ENCODE data around the gene TMEM108.
A peak's percentile ranks its signal among the peaks of the same experiment; 100 is the strongest.
"Not testable (repeated sequence)": the region's sequence is repeated elsewhere in the genome, so short reads cannot be mapped to it uniquely, and the experiment has no call there.

TMEM108 gene

DNA sequence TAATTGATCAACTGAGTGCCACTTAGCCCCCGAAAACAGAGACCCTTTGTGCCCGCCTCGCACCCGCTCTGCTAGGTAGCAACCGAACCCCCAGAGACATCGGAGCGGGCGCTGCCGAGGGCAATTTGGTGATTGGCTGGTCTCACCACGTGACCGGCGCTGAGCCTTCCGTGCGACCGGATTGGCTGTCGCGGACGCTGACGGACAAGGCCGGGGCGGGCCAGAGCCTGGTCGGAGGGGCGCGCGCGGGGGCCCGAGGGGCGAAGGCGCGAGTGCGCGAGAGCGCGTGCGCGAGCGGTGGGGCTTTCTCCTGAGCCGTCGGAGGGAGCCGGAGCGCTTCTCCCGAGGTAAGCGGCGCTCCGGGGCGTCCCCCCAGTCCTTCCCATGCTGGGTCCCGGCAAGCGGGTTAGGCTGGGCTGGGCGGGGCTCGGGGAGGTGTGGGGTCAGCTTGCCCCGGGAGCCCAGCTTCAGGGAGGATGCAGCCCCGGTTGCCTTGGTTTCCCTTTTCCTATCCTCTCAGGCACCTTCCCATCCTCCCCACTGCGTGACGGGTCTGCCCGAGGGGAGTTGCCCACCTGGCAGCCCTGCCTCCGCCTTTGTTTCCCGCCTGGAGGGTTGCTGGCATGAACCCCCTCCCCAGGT, at the start of gene TMEM108:
TSS of gene TMEM108 (plus strand) at position 303 of the 642 bp plus-strand sequence.
- peak; percentile 52 for DNase-seq

DNA sequence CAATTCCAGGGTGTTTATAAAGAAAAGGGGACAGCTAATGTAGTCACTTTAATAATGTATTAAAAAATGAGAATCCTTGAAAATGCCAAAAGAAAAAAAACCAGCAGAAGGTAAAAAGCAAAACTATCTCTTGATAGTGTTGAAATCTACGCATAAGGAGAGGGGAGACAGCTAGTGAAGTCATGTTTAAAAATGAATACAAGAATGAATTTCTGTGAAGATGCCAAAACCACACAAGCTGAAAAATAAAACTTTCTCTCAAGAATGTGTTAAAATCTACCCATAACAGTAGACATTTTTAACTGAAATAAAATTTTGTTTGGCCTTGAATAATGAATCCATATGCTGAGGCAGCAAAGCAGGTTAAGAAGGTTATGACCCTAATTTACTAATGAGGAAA, 42.2 kb upstream of the TMEM108 start:
- no peak for DNase-seq

DNA sequence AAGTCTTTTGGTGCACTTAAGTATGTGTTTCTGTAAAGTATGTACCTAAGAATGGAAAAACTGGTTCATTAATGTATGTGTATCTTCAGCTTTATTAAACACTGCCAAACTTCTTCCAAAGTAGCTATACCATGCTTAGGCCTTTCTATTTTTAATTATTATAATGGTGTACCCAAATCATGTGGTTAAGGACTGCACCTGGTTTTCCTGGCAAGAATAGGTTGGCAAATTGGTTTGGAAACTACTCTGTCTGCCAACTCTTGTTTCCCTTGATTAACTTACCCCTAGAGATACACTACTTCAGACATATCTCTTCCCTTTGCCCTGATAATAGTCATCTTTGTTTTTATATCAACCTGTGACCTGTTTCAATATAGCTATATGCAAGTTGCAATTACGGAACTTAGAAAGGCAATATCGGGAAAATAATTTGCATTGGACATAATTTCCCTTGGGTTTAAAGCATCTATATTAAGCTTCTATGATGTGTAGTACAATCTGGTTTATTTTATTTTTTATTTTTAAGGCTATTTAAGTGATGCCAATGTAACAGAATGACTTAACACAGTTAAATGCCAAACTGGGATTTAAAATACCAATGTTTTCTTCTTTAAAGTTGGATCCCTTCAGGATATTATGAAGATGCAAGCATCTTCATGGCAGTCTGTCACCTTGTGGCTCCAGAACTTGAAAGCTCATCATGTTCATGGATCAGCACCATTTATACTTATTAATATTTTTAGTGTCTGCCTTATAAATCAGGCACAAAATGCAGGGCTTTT, 40.6 kb upstream of the TMEM108 start:
- DNase-seq: no peak

GRCh38 chr3:133005032-133005431, 33.2 kb upstream of the TMEM108 start:
- DNase-seq: not testable (repeated sequence)

DNA sequence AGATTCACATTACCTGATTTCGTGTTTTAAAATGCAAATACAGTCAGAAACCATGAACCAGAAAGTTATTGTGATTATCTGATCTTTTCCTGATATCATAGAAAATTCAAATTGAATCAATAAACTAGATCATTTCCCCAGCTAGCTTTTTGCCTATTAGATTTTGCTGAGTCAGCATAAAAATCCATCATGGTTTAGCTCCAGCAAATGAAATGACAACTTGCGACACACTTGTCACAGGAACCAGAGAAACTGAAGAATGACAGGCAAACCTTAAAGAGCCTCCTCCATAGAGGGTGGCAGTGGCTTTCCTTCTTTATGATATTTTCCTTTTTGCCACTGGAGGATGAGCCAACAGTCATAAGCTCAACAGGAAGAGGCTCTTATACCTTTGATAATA, 30.6 kb upstream of the TMEM108 start:
- DNase-seq: no peak

GRCh38 chr3:133014325-133014724, 23.9 kb upstream of the TMEM108 start:
- DNase-seq: peak; percentile 1

- DNase-seq: not testable (repeated sequence)
Observed at GRCh38 chr3:133015573-133015972, 22.6 kb upstream of the TMEM108 start.

GRCh38 chr3:133016838-133017309, 21.3 kb upstream of the TMEM108 start:
- DNase-seq: no peak

DNA sequence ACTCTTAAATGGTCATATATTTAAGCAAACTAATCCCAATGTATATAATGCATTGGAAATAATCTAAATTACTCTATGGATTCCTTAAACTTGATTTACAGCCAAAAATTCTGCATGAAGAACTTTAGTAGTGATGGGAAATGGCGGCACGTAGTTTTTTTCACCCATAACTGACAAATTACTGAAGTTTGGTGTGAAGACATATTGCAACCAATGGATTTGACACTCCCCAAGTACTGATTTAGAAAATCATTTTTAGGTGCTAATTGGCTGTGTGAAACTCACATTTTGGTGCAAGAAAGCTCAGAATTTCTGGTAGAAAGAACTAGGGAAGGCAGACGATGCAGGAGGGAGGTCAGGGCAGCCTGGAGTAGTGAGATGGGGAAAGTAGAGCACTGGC, 19.3 kb upstream of the TMEM108 start:
- DNase-seq: no peak

DNA sequence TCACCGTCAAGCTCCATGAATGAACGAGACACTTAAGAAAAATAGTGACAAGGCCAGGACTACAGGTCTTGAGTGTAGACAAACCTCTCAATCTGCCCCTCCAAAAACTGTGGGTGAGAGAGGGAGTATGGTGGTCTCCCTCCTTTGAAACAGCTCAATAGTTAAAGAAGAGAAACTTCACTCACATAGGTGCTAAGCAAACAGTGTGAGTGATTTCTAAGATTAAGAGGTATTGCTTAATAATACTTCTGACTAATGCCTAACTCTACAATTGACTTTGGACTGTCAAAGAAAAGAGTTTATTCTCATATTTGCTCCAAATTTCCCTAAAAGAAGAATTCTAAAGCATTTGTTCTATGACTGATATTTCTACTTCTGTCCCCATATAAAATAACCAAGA, 17.0 kb upstream of the TMEM108 start:
- no peak for DNase-seq

GRCh38 chr3:133023362-133023761, 14.8 kb upstream of the TMEM108 start:
- no peak for DNase-seq

- no peak for DNase-seq
Observed at GRCh38 chr3:133025546-133025945, 12.6 kb upstream of the TMEM108 start.

- no peak for DNase-seq
Observed at GRCh38 chr3:133032301-133032700, 5.9 kb upstream of the TMEM108 start.

- DNase-seq: no peak
Observed at GRCh38 chr3:133037436-133037835, 755 bp upstream of the TMEM108 start.

GRCh38 chr3:133038731-133039375, 662 bp downstream of the TMEM108 start:
- DNase-seq: no peak

GRCh38 chr3:133040696-133041523, 2.7 kb downstream of the TMEM108 start:
- peak; percentile 34 for DNase-seq

DNA sequence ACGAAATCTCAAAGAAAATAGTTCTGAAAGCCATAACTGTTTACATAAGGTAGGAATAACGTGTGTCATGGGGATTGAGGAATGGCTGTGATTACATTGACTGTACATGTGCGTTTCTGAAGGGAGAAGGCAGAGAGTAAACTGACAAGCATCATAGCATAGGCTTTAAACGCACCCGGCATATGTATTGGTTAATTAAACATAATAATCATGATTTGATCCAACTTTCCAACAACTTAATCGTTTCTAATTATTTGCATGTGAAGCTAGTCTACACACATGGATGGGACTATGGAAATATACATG, 3.3 kb downstream of the TMEM108 start:
- DNase-seq: no peak

GRCh38 chr3:133042778-133043177, 4.6 kb downstream of the TMEM108 start:
- no peak for DNase-seq

DNA sequence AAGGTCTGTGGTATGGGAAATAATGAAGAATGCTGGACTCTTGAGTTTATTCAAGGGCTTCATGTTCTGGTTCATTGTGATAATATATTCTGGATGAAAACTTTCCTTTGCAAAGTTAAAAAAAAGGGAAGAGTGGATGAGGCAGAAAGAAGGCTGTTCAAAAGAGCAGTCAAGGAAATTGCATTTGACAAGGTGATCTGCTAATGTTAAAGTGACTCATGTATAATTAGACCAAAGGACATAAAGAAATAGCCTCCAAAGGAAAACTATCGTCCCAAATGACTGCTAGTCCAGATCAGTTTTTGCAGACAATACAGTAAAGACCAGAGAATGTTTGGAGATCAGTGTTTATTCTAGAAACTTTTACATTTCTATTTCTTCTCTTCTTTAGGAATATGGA, 9.8 kb downstream of the TMEM108 start:
- DNase-seq: no peak

- no peak for DNase-seq
Observed at GRCh38 chr3:133049491-133049890, 11.3 kb downstream of the TMEM108 start.

GRCh38 chr3:133050891-133051290, 12.7 kb downstream of the TMEM108 start:
- DNase-seq: no peak

GRCh38 chr3:133053532-133053931, 15.3 kb downstream of the TMEM108 start:
- no peak for DNase-seq

DNA sequence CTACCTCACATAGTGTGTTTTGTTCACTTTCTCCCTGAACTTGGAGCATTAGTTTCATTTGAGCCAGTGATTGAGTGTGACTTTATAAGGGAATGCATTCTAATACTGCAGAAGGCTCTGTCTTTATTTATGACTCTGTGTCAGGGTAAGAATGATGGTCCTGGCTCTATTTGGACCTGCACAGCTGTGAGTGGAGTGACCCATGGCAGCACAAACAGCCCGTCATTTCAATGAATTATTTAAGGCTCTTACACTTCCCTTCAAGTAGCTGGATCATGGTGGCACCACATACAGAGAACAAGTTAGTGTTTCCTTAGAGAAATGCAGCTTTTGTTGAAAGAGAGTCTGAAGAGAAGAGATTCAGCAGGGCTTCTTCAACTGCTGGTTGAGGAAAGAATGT, 16.4 kb downstream of the TMEM108 start:
- DNase-seq: no peak
